ENCODE measurements around the gene CISTR. TPM values are rescaled to one million over a fixed set of nuclear protein-coding genes. Genes with fewer than 3 reads are reported as not detected.
"Not testable (repeated sequence)": the region's sequence is repeated elsewhere in the genome, so short reads cannot be mapped to it uniquely, and the experiment has no call there.

CISTR gene
- total RNA-seq, 1 experiment from 2014 or later = not detected

- TF ChIP-seq CTCF (conservative IDR thresholded peaks at IDR 0.05) = no peak
- Histone ChIP-seq H3K4me2 (ENCODE audit: insufficient read depth, insufficient read length, low read length) (no peak overlapping the region), H2BK12ac (ENCODE audit: insufficient read length, low read depth, low read length) (no peak overlapping the region), H3K79me1 (ENCODE audit: insufficient read depth, low read depth, low read length, poor library complexity, severe bottlenecking) (no peaks in the 10 kb centered on the region), H3T11ph (ENCODE audit: low read length) (no peak overlapping the region), H2BK20ac (ENCODE audit: low read depth, low read length, poor library complexity, severe bottlenecking) (no peak overlapping the region), H2BK5ac (ENCODE audit: insufficient read length, low read length) (no peak overlapping the region), H2BK15ac (ENCODE audit: low read depth, low read length) (no peak overlapping the region), H4K20me1 (ENCODE audit: control insufficient read depth, insufficient read depth, insufficient read length) (no peaks in the 10 kb centered on the region), H3K27me3 (ENCODE audit: insufficient read depth, low read length) (no peaks in the 10 kb centered on the region; the same call in 1 of the 2 replicates), H3K9me3 (ENCODE audit: control insufficient read depth, low read depth, low read length) (no peaks in the 10 kb centered on the region), H3K23me2 (ENCODE audit: insufficient read length, low read depth, low read length, poor library complexity, severe bottlenecking) (no peaks in the 10 kb centered on the region), H4K5ac (ENCODE audit: insufficient read length, low read depth, low read length) (no peak overlapping the region), H2AFZ (ENCODE audit: low read length) (no peak overlapping the region), H3K14ac (ENCODE audit: insufficient read depth, low read length) (no peak overlapping the region), H4K8ac (replicated peaks; ENCODE audit: insufficient read length, low read depth, low read length) (no peak overlapping the region), H3K4ac (ENCODE audit: low read depth, low read length) (no peak overlapping the region), H3K27ac (ENCODE audit: insufficient read length, low read depth, low read length) (no peak overlapping the region), H3K4me1 (ENCODE audit: insufficient read depth, low read length) (no peaks in the 10 kb centered on the region), H2AK5ac (ENCODE audit: insufficient read length, low read length) (no peak overlapping the region), H3K9ac (ENCODE audit: extremely low read depth, insufficient read length, low read length) (no peak overlapping the region), H4K91ac (ENCODE audit: insufficient read length, low read depth, low read length) (no peak overlapping the region), H3K56ac (ENCODE audit: insufficient read length, low read depth, low read length) (no peak overlapping the region), H3K79me2 (ENCODE audit: insufficient read depth, low read length) (no peaks in the 10 kb centered on the region; the same call in 1 of the 2 replicates), H2BK120ac (ENCODE audit: low read depth, low read length, poor library complexity, severe bottlenecking) (no peak overlapping the region), H3K18ac (ENCODE audit: insufficient read length, low read depth, low read length) (no peak overlapping the region), H3K23ac (ENCODE audit: insufficient read length, low read depth, low read length) (no peak overlapping the region)
- Mint-ChIP-seq H3K36me3 (ENCODE audit: insufficient read depth in 1 of 3, low read depth in 3 of 3) (no peaks in the 10 kb centered on the region), H3K4me3 (no peak overlapping the region), H3K27ac (no peak overlapping the region), H3K4me1 (no peaks in the 10 kb centered on the region), H3K9me3 (no peaks in the 10 kb centered on the region), H3K27me3 (ENCODE audit: low read depth) (peaks cover 79% of the 10 kb centered on the region)
- no peak for DNase-seq
- no CpG with 5 or more reads among the region's 4 CpGs for WGBS (ENCODE audit: extremely low coverage, insufficient read length, low lambda C conversion rate)
Measured at GRCh38 chr12:53764615-53765014, 12.8 kb upstream of the CISTR start.

- H3K27me3 ChIP-seq (ENCODE audit: insufficient read depth, low read length); H3K9me3 ChIP-seq (ENCODE audit: control insufficient read depth, low read depth, low read length); H3K18ac ChIP-seq (ENCODE audit: insufficient read length, low read depth, low read length); H3K23me2 ChIP-seq (ENCODE audit: insufficient read length, low read depth, low read length, poor library complexity, severe bottlenecking); H3K4me2 ChIP-seq (ENCODE audit: insufficient read depth, insufficient read length, low read length); H3K79me1 ChIP-seq (ENCODE audit: insufficient read depth, low read depth, low read length, poor library complexity, severe bottlenecking); H4K20me1 ChIP-seq (ENCODE audit: control insufficient read depth, insufficient read depth, insufficient read length); H3K27ac ChIP-seq (ENCODE audit: insufficient read length, low read depth, low read length); H3K4me1 ChIP-seq (ENCODE audit: insufficient read depth, low read length); H4K8ac ChIP-seq (replicated peaks; ENCODE audit: insufficient read length, low read depth, low read length); H3K27ac Mint-ChIP-seq; H3K9ac ChIP-seq (ENCODE audit: extremely low read depth, insufficient read length, low read length); H3K4ac ChIP-seq (ENCODE audit: low read depth, low read length); H2BK5ac ChIP-seq (ENCODE audit: insufficient read length, low read length); H4K5ac ChIP-seq (ENCODE audit: insufficient read length, low read depth, low read length); DNase-seq; H2BK12ac ChIP-seq (ENCODE audit: insufficient read length, low read depth, low read length); H3T11ph ChIP-seq (ENCODE audit: low read length); H2AK5ac ChIP-seq (ENCODE audit: insufficient read length, low read length); H2BK120ac ChIP-seq (ENCODE audit: low read depth, low read length, poor library complexity, severe bottlenecking); H3K56ac ChIP-seq (ENCODE audit: insufficient read length, low read depth, low read length); H3K79me2 ChIP-seq (ENCODE audit: insufficient read depth, low read length); H3K9me3 Mint-ChIP-seq; H2BK15ac ChIP-seq (ENCODE audit: low read depth, low read length); H3K4me3 Mint-ChIP-seq; H2AFZ ChIP-seq (ENCODE audit: low read length); H2BK20ac ChIP-seq (ENCODE audit: low read depth, low read length, poor library complexity, severe bottlenecking); H3K23ac ChIP-seq (ENCODE audit: insufficient read length, low read depth, low read length); H4K91ac ChIP-seq (ENCODE audit: insufficient read length, low read depth, low read length); H3K36me3 Mint-ChIP-seq (ENCODE audit: insufficient read depth in 1 of 3, low read depth in 3 of 3); H3K14ac ChIP-seq (ENCODE audit: insufficient read depth, low read length): not testable (repeated sequence)
- no CpG with 5 or more reads among the region's 3 CpGs for WGBS (ENCODE audit: extremely low coverage, insufficient read length, low lambda C conversion rate)
- Mint-ChIP-seq H3K4me1 (peaks cover 8 to 13% of the 10 kb centered on the region in 2 experiments), H3K27me3 (ENCODE audit: low read depth) (peaks cover 80% of the 10 kb centered on the region)
Measured at GRCh38 chr12:53762793-53763192, 11.0 kb upstream of the CISTR start.
